GM12864 (cell line): ENCODE measurements around the gene HHAT.

Source experiments
- DNase-seq: peaks from one replicate; pipeline ENCODE4 v3.0.0-alpha.2; 2011; ENCODE audit warnings: low read depth
- H3K4me3 ChIP-seq: 2 replicates; pipeline ENCODE4 v1.5.1; 2011; ENCODE audit warnings: mild to moderate bottlenecking, low read depth, low read length, control low read depth
- CTCF ChIP-seq: IDR thresholded peaks from 2 replicates; pipeline ENCODE4 v1.5.1; 2011; ENCODE audit warnings: low read depth, mild to moderate bottlenecking, moderate library complexity, low read length, control low read depth, inconsistent platforms; ENCODE audit errors: missing control alignments

Gene HHAT

DNA sequence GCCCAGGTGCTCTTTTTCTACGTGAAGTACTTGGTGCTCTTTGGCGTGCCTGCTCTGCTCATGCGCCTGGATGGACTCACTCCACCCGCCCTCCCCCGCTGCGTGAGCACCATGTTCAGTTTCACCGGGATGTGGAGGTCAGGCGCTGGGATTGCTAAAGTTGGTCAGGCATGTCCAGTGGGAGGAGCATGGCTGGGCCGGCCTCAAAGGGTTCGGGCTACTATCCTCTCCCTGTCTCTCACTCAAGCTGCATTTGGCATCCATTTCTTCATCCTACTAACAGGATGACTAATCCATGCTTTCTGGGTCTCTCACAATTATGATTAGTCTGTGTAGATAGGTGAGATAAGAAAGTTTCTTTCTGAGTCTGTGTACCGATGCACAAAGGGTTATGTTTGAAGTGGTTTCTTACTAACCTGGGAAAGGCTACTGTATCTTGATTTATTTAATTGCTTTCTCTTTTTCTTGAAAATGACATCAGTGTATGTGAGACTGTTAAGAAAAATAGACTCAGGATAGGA is 135.9 kb downstream of the HHAT start:
- DNase-seq: no peak
- no peak for TF ChIP-seq CTCF
- no peak overlapping the region for H3K4me3 ChIP-seq

- DNase-seq: no peak
- H3K4me3 ChIP-seq: no peak overlapping the region
- TF ChIP-seq CTCF: no peak
Observed at GRCh38 chr1:210465150-210465549, 136.4 kb downstream of the HHAT start.

GRCh38 chr1:210467440-210468043 is 138.8 kb downstream of the HHAT start:
- TF ChIP-seq CTCF: no peak
- H3K4me3 ChIP-seq: no peak overlapping the region
- no peak for DNase-seq

DNA sequence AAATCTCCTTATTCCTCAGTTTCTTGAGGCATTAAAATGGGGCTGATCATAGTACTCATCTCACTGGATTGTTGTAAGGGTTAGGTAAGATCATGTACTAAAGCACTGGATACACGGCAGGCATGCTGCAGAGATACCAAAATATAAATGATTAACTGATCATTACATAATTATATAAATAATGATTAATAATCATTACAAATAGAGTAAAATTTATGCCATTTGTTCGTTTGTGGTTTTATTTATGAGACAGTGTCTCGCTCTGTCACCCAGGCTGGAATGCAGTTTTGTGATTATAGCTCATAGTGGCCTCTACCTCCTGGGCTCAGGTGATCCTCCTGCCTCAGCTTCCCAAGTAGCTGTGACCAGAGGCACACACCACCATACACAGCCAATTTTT is 140.7 kb downstream of the HHAT start:
- no peak for TF ChIP-seq CTCF
- DNase-seq: no peak
- no peak overlapping the region for H3K4me3 ChIP-seq

GRCh38 chr1:210475321-210475720 is 146.6 kb downstream of the HHAT start:
- no peak for DNase-seq
- H3K4me3 ChIP-seq: no peak overlapping the region
- TF ChIP-seq CTCF: no peak

DNA sequence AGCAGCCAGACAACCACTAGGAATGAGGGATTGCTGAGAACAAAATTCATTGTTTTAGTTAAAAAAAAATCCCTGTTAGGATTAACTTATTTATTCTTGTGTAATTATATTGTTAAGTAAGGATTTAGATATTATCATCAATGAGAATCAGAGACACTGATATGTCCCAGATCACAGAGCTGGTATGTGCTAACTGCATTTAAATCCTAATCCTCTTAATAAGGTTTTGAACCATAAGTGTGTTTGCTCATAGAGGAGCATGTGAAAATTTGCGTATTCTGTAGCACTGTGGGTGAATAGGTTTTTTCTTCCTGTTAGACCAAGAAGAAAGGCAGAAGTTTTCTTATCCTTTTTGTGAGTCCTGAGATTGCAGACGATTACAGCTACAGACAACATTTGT is 147.1 kb downstream of the HHAT start:
- TF ChIP-seq CTCF: no peak
- no peak overlapping the region for H3K4me3 ChIP-seq
- no peak for DNase-seq

- no peak for DNase-seq
- no peak overlapping the region for H3K4me3 ChIP-seq
- no peak for TF ChIP-seq CTCF
Observed at GRCh38 chr1:210476730-210477129, 148.0 kb downstream of the HHAT start.
